PC-9 (cell line): ENCODE results near the gene CACNA1D. TPM values are rescaled to one million over a fixed set of nuclear protein-coding genes. Genes with fewer than 3 reads are reported as not detected.

Experiments used
- BruUV-seq: library from RNA; stranded (reverse); fragments of 400-500 nt; replicated peaks from 2 replicates; lab custom pipeline; 2021; lab: Mats Ljungman, UMichigan
- CTCF ChIA-PET: fragments of 300-600 bp; sonication (Branson Sonifier 250); formaldehyde crosslinking; loops from one replicate; lab custom pipeline; 2022; ENCODE audit warnings: antibody characterized with exemption; lab: Charles Lee
- POLR2A ChIA-PET: fragments of 300-600 bp; sonication (Branson Sonifier 250); formaldehyde crosslinking; loops from one replicate; lab custom pipeline; 2022; ENCODE audit warnings: antibody characterized with exemption; ENCODE audit not compliant: unreplicated experiment; lab: Charles Lee
- DNase-seq, 2 experiments: peaks; one replicate each; pipeline versions ENCODE4 v3.0.0 to v3.0.0-alpha.2; 2015 to 2022; ENCODE audit warnings: mixed read lengths in 1 of 2
- H2AFZ ChIP-seq: fragments of 200-600 bp; sonication (generic); 2 replicates; pipeline ENCODE4 v1.8.1; 2017; ENCODE audit warnings: antibody characterized with exemption
- H3F3A ChIP-seq: fragments of 200-600 bp; sonication (generic); 2 replicates; pipeline ENCODE4 v1.8.1; 2017; ENCODE audit warnings: antibody characterized with exemption, mild to moderate bottlenecking, low read depth; ENCODE audit not compliant: insufficient read depth
- H3K27ac ChIP-seq: fragments of 200-600 bp; sonication (generic); 2 replicates; pipeline ENCODE4 v1.6.1; 2016; ENCODE audit warnings: mixed run types
- H3K27me3 ChIP-seq: fragments of 200-600 bp; sonication (generic); 2 replicates; pipeline ENCODE4 v1.6.1; 2016; ENCODE audit warnings: low read depth, mixed run types; ENCODE audit not compliant: insufficient read depth
- H3K36me3 ChIP-seq: fragments of 200-600 bp; sonication (generic); 2 replicates; pipeline ENCODE4 v1.6.1; 2016; ENCODE audit warnings: low read depth, mixed run types
- H3K4me1 ChIP-seq: fragments of 200-600 bp; sonication (generic); replicated peaks from 2 replicates; pipeline ENCODE4 v1.6.1; 2016; ENCODE audit warnings: mixed run types; ENCODE audit not compliant: insufficient read depth
- H3K4me2 ChIP-seq: fragments of 200-600 bp; sonication (generic); 2 replicates; pipeline ENCODE4 v1.6.1; 2017; ENCODE audit warnings: mixed run types
- H3K4me3 ChIP-seq: fragments of 200-600 bp; sonication (generic); 2 replicates; pipeline ENCODE4 v1.6.1; 2016; ENCODE audit warnings: mixed run types
- H3K79me2 ChIP-seq: fragments of 200-600 bp; sonication (generic); 2 replicates; pipeline ENCODE4 v1.6.1; 2017; ENCODE audit warnings: low read depth, mixed run types
- H3K9me2 ChIP-seq: fragments of 200-600 bp; sonication (generic); 2 replicates; pipeline ENCODE4 v1.8.1; 2017; ENCODE audit warnings: mild to moderate bottlenecking; ENCODE audit not compliant: insufficient read depth
- H3K9me3 ChIP-seq: fragments of 200-600 bp; sonication (generic); 2 replicates; pipeline ENCODE4 v1.8.1; 2016; ENCODE audit warnings: low read depth; ENCODE audit not compliant: insufficient read depth
- H4K20me1 ChIP-seq: fragments of 200-600 bp; sonication (generic); 2 replicates; pipeline ENCODE4 v1.8.1; 2017; ENCODE audit not compliant: insufficient read depth
- EZH2 ChIP-seq: fragments of 200-600 bp; sonication (generic); IDR thresholded peaks from 2 replicates; pipeline ENCODE4 v1.8.0; 2017; ENCODE audit warnings: antibody characterized with exemption, low read depth
- intact Hi-C: fragments of 100-400 bp; cut with micrococcal nuclease; formaldehyde crosslinking; loops from one replicate; pipeline ENCODE4 v1.10.0; 2022; ENCODE audit not compliant: unreplicated experiment
- total RNA-seq: library from RNA; stranded (reverse); gene quantifications from 2 replicates; pipeline ENCODE4 v1.2.3, GENCODE V29; 2021
- TF ChIP-seq, protein P1 (sequence below): fragments of 200-600 bp; sonication (generic); conservative IDR thresholded peaks from 2 replicates; pipeline ENCODE4 v1.6.1; 2017; ENCODE audit warnings: mixed run types, antibody characterized with exemption, mild to moderate bottlenecking, moderate library complexity

Gene CACNA1D
- total RNA-seq, 1 experiment from 2014 or later: not detected

DNA sequence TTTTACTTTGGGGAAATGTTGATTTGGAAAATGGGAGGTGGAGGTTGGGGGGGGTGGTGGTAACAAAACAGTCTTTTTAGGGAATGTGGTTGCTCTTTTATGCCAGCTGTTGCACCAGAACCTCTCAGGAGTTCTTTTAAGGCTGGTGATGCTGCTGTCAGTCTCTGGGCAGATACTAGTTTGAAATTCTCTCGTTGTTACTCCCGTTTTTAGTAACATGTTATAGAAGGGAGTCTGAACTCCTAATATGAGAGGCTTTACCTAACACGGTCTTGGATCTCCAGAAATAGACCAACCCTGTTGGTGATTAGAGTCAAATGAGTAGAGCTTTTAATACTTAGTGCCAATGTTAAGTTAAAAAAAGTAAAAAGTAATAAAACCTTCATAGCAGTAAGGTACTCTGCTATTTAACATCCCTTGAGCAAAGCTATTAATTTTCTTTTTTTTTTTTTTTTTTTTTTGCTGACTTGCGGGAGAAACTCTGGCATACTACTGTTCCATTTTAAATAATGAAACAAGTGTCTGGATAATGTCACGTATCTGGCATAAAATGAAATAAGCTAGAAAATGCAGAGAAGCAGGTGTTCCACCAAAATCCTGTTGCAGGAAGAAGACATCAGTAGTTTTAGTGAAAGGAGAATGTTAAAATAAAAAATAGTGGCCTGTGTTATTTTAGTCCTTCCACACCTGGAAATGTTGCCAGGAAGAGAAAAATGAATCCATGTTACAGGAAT is 156.7 kb downstream of the CACNA1D start:
- Histone ChIP-seq H3K4me2 (no peak overlapping the region), H3K27ac (no peak overlapping the region), H2AFZ (no peak overlapping the region), H3K36me3 (no peaks in the 10 kb centered on the region), H3K9me3 (no peaks in the 10 kb centered on the region), H3K9me2 (no peaks in the 10 kb centered on the region), H3K4me1 (no peaks in the 10 kb centered on the region), H3K4me3 (no peak overlapping the region), H4K20me1 (no peaks in the 10 kb centered on the region), H3K27me3 (peaks cover 26% of the 10 kb centered on the region), H3F3A (no peaks in the 10 kb centered on the region), H3K79me2 (no peaks in the 10 kb centered on the region)
- POLR2A ChIA-PET: no interaction called here
- no peak for TF ChIP-seq EZH2
- TF ChIP-seq, protein P1, sequence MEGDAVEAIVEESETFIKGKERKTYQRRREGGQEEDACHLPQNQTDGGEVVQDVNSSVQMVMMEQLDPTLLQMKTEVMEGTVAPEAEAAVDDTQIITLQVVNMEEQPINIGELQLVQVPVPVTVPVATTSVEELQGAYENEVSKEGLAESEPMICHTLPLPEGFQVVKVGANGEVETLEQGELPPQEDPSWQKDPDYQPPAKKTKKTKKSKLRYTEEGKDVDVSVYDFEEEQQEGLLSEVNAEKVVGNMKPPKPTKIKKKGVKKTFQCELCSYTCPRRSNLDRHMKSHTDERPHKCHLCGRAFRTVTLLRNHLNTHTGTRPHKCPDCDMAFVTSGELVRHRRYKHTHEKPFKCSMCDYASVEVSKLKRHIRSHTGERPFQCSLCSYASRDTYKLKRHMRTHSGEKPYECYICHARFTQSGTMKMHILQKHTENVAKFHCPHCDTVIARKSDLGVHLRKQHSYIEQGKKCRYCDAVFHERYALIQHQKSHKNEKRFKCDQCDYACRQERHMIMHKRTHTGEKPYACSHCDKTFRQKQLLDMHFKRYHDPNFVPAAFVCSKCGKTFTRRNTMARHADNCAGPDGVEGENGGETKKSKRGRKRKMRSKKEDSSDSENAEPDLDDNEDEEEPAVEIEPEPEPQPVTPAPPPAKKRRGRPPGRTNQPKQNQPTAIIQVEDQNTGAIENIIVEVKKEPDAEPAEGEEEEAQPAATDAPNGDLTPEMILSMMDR: no peak
- DNase-seq: no peak
- intact Hi-C loops: no loop called here
- no TSS peak for BruUV-seq
- CTCF ChIA-PET: interaction anchor here (0.6 kb wide), 1 partner anchor 308 kb away, joined by 3 read pairs; no protein-coding TSS in a partner anchor

DNA sequence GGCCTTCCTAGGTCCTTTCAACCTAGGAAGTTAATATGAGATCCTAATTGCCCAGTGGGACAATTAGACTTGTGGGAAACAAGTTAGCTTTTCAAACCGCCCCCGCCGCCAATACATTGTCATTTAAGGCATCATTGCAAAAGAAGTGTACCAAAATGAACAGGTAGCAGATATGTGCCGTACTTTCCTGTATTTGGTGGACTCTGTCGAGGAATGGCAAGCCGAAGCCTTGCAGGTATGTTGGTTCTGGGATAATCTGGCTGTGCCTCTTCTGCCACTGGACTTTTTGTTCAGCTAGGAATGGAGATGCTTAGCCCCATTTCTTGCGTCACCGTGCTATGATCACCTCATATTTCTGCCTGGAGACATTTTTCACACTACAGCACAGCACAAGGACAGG is 157.5 kb downstream of the CACNA1D start:
- POLR2A ChIA-PET: no interaction called here
- CTCF ChIA-PET: interaction anchor here (0.6 kb wide), 1 partner anchor 309 kb away, joined by 3 read pairs; no protein-coding TSS in a partner anchor
- H3K4me3 ChIP-seq: no peak overlapping the region
- no peaks in the 10 kb centered on the region for H3K36me3 ChIP-seq
- BruUV-seq: no TSS peak
- no peaks in the 10 kb centered on the region; the same call in 1 of the 2 replicates for H4K20me1 ChIP-seq
- no peaks in the 10 kb centered on the region for H3F3A ChIP-seq
- peaks cover 26% of the 10 kb centered on the region for H3K27me3 ChIP-seq
- no peak overlapping the region for H2AFZ ChIP-seq
- H3K79me2 ChIP-seq: no peaks in the 10 kb centered on the region
- intact Hi-C loops: no loop called here
- DNase-seq: no peak
- no peaks in the 10 kb centered on the region for H3K4me1 ChIP-seq
- H3K27ac ChIP-seq: no peak overlapping the region
- no peak overlapping the region for H3K4me2 ChIP-seq
- no peaks in the 10 kb centered on the region for H3K9me2 ChIP-seq
- no peak for TF ChIP-seq EZH2
- TF ChIP-seq, protein P1: no peak
- no peaks in the 10 kb centered on the region for H3K9me3 ChIP-seq

DNA sequence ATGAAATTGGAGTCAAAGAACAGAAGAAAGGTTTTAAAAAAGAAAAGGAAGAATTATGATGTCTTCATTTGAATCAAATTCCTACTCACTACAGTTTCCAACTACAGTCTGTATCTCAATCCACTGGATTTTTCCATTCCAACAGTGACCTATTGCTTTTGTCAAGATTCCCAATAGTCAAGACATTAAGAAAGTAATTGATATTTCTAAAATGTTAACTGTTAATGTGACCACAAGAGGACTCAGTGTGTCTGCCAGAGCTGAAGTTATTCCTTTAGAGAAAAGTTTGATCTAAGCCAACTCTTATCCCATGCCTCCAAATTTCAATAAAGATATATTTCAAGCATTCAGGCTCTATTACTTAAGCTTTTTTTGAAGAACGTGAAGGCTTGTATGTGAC is 163.2 kb downstream of the CACNA1D start:
- H3K79me2 ChIP-seq: no peaks in the 10 kb centered on the region
- H3K36me3 ChIP-seq: no peaks in the 10 kb centered on the region
- intact Hi-C loops: no loop called here
- H3K9me3 ChIP-seq: no peaks in the 10 kb centered on the region
- H3K9me2 ChIP-seq: no peaks in the 10 kb centered on the region
- H3K27ac ChIP-seq: no peak overlapping the region
- H3K27me3 ChIP-seq: peaks cover 7% of the 10 kb centered on the region; the same call in 1 of the 2 replicates
- no TSS peak for BruUV-seq
- no peaks in the 10 kb centered on the region for H3F3A ChIP-seq
- TF ChIP-seq, protein P1: no peak
- no peak for TF ChIP-seq EZH2
- no peak overlapping the region for H3K4me3 ChIP-seq
- POLR2A ChIA-PET: no interaction called here
- H4K20me1 ChIP-seq: no peaks in the 10 kb centered on the region; the same call in 1 of the 2 replicates
- CTCF ChIA-PET: no interaction called here
- no peak for DNase-seq
- no peak overlapping the region for H2AFZ ChIP-seq
- no peak overlapping the region for H3K4me2 ChIP-seq
- H3K4me1 ChIP-seq: no peaks in the 10 kb centered on the region
